ENCODE data around the gene UNC13A. TPM values are rescaled to one million over a fixed set of nuclear protein-coding genes. Genes with fewer than 3 reads are reported as not detected.

UNC13A gene
- total and polyA plus RNA-seq, 8 donors = under 0.01 to 2.2 (median 0.15) TPM; not detected in 1

DNA sequence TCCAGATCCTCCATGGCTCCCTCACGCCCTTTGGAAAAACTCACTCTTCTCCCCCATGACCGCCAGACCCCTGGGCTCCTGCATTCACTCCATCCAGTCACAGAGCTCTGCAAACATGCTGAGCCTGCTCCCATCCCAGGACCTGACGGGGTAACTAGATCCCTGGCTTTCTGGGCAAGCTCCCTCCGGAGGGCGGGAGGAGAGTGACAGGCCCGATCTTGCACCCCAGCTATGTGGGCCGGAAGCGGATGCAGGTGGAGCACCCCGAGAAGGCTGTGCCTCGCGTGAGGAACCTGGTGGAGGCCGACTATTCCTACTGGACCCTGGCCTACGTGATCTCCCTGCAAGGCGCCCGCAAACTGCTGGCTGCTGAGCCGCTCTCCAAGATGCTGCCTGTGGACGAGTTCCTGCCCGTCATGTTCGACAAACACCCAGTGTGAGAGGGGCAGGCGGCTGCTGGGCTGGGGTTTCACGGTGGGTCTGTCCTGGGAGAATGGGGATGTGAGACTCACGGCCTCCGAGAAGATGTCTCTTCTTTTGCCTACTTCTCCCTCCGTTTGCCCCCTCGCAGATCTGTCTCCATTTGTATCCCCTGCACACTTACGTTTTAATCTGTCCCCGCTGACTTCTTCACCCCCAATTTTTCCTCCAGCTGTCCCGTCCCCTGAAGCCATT is 107.5 kb downstream of the UNC13A start:
- Histone ChIP-seq H3K4me1 (peaks cover 0 to 15% (median 5%) of the 10 kb centered on the region in 4 donors), H3K27ac (no peak overlapping the region), H3K27me3 (no peaks in the 10 kb centered on the region), H3K4me3 (no peak overlapping the region), H3K9me3 (no peaks in the 10 kb centered on the region), H3K36me3 (peaks cover 46 to 75% (median 71%) of the 10 kb centered on the region in 4 donors)
- no peak for TF ChIP-seq POLR2AphosphoS5 (IDR thresholded peaks at IDR 0.05)
- DNase-seq = no peak
- intact Hi-C loops (cut with DNase I; ENCODE audit: low total_unique reads) = no loop called here
- 85 to 92% (median 90%) methylated on average over 26 to 28 of the region's 28 CpGs for WGBS, 5 donors

DNA sequence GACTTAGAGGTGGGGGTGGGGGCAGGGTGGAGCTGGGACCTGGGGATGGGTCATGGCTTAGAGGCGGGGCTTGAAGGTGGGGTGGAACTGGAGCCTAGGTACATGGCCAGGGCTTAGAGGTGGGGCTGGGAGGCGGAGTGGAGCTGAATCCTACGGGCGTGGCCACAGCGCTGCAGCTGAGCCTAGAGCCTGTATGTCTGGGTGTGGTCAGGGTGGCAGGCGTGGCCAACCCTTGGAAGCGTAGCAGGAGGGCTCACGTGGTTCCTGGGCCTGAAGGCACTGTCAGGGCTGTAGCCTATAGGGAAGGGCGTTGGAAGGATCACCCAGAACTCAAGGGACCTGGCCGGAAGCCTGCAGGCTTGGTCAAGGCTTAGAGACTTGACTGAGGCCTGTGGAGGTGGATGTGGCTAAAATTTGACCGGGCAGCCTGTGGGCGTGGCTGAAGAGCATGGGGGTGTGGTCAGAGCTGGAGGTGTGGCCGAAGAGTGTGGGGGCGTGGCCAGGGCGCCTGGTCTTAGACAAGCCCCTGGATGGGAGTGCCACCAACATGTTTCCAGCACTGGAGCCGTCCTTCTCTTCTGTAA is 108.4 kb downstream of the UNC13A start:
- Histone ChIP-seq H3K36me3 (peaks cover 47 to 84% (median 80%) of the 10 kb centered on the region in 4 donors), H3K27ac (no peak overlapping the region)
- TF ChIP-seq POLR2AphosphoS5 (IDR thresholded peaks at IDR 0.05) = no peak
- TF ChIP-seq EP300 (IDR thresholded peaks at IDR 0.05) = no peak
- TF ChIP-seq POLR2A (IDR thresholded peaks at IDR 0.05) = no peak
- TF ChIP-seq, protein P1, sequence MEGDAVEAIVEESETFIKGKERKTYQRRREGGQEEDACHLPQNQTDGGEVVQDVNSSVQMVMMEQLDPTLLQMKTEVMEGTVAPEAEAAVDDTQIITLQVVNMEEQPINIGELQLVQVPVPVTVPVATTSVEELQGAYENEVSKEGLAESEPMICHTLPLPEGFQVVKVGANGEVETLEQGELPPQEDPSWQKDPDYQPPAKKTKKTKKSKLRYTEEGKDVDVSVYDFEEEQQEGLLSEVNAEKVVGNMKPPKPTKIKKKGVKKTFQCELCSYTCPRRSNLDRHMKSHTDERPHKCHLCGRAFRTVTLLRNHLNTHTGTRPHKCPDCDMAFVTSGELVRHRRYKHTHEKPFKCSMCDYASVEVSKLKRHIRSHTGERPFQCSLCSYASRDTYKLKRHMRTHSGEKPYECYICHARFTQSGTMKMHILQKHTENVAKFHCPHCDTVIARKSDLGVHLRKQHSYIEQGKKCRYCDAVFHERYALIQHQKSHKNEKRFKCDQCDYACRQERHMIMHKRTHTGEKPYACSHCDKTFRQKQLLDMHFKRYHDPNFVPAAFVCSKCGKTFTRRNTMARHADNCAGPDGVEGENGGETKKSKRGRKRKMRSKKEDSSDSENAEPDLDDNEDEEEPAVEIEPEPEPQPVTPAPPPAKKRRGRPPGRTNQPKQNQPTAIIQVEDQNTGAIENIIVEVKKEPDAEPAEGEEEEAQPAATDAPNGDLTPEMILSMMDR (IDR thresholded peaks at IDR 0.05) = no peak

DNA sequence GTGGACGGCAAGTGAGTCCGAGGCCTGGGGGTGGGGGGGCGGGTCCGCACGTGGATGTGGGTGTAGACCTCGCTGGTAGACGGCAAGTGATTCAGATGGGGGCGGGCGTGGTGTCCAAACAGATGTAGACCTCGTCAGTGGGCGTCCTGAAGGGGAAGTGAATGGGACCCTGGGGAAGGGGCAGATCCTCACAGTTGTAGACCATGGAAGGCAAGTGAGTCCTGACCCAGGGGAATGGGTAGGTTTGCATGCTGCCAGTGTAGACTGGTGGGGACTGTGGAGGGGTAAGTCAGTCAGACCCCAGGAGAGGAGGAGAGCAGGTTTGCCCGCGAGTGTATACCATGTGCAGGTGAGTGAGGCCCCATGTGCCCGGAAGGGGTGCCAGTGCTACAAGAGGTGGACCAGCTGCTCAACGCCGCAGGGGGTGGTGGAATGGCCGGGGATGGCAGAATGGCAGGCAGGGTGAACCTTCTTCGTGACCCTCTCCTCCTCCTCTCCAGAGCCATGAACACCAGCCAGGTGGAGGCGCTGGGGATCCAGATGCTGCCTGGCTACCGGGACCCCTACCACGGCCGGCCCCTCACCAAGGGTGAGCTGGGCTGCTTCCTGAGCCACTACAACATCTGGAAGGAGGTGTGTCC is 110.6 kb downstream of the UNC13A start:
- TF ChIP-seq, protein P1 (IDR thresholded peaks at IDR 0.05) = no peak
- TF ChIP-seq POLR2A (IDR thresholded peaks at IDR 0.05) (no peak), POLR2AphosphoS5 (IDR thresholded peaks at IDR 0.05) (no peak), EP300 (IDR thresholded peaks at IDR 0.05) (no peak)

More for the DNA sequence above, 108.4 kb downstream of the UNC13A start:
- peak in 1 of 2 donors; percentile 86 for DNase-seq
- Histone ChIP-seq H3K9me3 (no peaks in the 10 kb centered on the region), H3K4me3 (no peak overlapping the region), H3K27me3 (no peaks in the 10 kb centered on the region), H3K4me1 (peaks cover 0 to 15% (median 5%) of the 10 kb centered on the region in 4 donors)
- intact Hi-C loops (cut with DNase I; ENCODE audit: low total_unique reads) = no loop called here
- 44 to 55% (median 51%) methylated on average over 13 to 16 of the region's 16 CpGs for WGBS, 5 donors

GRCh38 chr19:17576758-17577456 is 111.2 kb downstream of the UNC13A start:
- H3K27ac ChIP-seq = no peak overlapping the region
- 58 to 76% (median 66%) methylated on average over 31 to 34 of the region's 34 CpGs for WGBS, 5 donors
- no peak for TF ChIP-seq POLR2AphosphoS5 (IDR thresholded peaks at IDR 0.05)
- TF ChIP-seq EP300 (IDR thresholded peaks at IDR 0.05) = no peak
- TF ChIP-seq, protein P1 (IDR thresholded peaks at IDR 0.05) = no peak
- TF ChIP-seq POLR2A (IDR thresholded peaks at IDR 0.05) = no peak
- intact Hi-C loops (cut with DNase I; ENCODE audit: low total_unique reads) = no loop called here
- H3K36me3 ChIP-seq = peaks cover 55 to 96% (median 88%) of the 10 kb centered on the region in 4 donors
- DNase-seq = peak in 1 of 2 donors; percentile 95
- H3K27me3 ChIP-seq = no peaks in the 10 kb centered on the region
- no peak overlapping the region for H3K4me3 ChIP-seq
- H3K9me3 ChIP-seq = no peaks in the 10 kb centered on the region
- H3K4me1 ChIP-seq = peaks cover 0 to 21% (median 8%) of the 10 kb centered on the region in 4 donors

More for the DNA sequence above, 110.6 kb downstream of the UNC13A start:
- Histone ChIP-seq H3K27ac (no peak overlapping the region), H3K27me3 (no peaks in the 10 kb centered on the region), H3K36me3 (peaks cover 51 to 96% (median 88%) of the 10 kb centered on the region in 4 donors), H3K4me1 (peaks cover 0 to 21% (median 8%) of the 10 kb centered on the region in 4 donors), H3K4me3 (no peak overlapping the region), H3K9me3 (no peaks in the 10 kb centered on the region)
- WGBS, 5 donors = 80 to 87% (median 82%) methylated on average over 18 to 22 of the region's 22 CpGs
- intact Hi-C loops (cut with DNase I; ENCODE audit: low total_unique reads) = no loop called here
- DNase-seq = no peak

Data from stomach (tissue), 9 donors.